GM19455 (cell line): ENCODE results near the gene SPNS3.

Source experiments
- ATAC-seq: cut with Tn5 transposase; IDR thresholded peaks from one replicate; pipeline ENCODE4 v1.9.1; 2021; ENCODE audit not compliant: unreplicated experiment

Gene SPNS3

DNA sequence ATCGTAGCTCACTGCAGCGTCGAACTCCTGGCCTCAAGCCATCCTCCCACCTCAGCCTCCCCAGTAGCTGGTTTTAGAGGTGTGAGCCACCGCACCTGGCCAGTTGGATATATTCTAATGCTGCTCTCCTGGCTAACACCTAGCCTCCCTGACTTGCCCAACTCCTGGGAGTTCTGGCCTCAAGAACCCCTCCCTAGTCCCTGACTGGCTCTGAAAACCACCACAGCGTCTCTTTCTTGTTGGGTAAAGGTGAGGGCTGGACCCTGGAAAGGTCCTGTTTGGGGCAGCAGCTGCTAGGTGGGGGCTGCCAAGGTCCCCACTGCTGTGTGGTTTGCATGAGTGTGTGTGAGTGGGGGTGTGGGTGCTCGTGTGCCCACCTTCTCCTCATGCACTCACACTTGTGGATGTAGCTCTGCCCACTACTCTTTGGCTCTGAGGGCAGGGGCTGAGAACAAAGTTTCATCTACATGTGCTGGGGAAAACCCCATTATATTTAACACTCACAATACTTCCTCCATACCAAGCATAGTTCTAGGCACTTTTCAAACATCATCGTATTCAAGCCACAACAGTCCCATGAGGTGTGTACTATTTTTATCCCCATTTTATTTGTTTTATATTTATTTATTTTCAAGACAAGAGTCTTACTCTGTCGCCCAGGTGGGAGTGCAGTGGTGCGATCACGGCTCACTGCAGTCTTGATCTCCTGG, 7.1 kb upstream of the SPNS3 start:
- ATAC-seq: no peak

DNA sequence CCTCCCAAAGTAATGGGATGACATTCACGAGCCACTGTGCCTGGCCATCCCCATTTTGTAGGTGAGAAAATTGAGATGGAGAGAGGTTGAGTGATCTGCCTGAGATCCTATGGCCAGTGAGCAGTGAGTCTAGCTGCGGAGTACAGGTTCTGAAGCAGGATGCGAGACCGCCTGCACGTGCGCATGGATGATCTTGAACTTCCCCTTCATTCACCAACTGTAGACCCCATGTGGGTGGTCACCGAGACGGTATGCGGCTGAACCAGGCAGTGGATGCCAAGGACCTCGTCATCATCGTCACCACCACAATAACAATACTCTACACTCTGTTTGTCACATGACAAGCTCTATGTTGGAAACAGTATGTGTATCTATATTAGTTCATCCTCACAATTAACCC, 6.2 kb upstream of the SPNS3 start:
- ATAC-seq: no peak

GRCh38 chr17:4436381-4436780, 2.6 kb downstream of the SPNS3 start:
- ATAC-seq: no peak

DNA sequence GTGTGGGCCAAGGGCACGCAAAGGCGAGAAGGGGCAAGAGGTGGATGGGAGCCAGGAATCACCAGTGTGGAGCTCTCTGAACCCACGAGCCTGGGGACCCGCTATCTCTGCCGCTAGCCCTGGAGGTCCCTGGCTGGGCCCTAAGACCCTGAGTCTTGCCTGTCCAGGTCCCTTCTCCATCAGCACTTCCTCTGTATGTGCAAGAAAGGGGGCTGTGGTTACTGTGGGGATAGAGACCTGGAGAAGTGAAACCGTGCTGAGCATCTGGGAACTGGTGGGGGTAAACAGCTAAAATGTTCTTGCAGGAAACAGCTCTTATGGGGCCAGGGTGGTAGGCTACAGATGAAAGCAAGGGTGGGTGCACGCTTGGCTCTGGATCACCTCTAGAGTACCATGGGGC, 3.1 kb downstream of the SPNS3 start:
- ATAC-seq: no peak

DNA sequence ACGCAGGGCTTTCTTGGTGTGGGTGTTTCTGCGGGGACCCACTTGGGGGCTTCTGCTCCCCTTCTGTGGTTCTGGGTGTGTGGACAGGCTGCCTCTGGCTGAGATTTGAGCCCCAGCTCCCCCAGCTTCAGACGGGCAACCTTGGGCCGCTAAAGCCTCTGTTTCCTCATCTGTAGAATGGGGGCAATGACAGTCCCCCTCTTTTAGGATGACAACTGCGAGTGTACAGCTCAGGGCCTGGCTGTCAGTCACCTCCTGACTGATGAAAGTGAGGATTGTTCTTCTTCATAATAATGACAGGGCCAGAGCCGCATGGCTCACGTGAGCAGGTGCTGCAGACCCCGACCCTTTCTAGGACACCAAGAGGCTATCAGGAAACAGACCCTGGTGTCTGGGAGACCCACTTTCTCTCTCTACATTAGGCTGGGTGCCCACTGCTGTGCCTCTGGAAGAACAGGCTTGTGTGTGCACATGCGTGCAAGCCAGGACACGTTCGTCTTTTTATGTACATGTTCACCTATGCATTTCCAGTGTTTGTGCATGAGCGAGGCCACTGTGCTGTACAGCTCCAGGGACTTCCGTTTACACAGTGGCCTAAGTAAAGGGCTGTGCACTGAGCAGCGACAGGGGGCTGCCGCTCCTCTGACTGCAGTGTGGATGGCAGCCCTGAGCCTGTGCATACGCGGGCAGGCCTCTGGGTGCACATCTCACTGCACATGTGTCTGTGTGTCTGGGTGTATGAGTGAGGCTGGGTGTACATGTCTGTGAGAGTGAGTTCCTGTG, 4.6 kb downstream of the SPNS3 start:
- ATAC-seq: no peak

- ATAC-seq: no peak
Measured at GRCh38 chr17:4440021-4440420, 6.3 kb downstream of the SPNS3 start.

- ATAC-seq: no peak
Measured at GRCh38 chr17:4440690-4441686, 7.2 kb downstream of the SPNS3 start.

- no peak for ATAC-seq
Measured at GRCh38 chr17:4442582-4442981, 8.8 kb downstream of the SPNS3 start.

DNA sequence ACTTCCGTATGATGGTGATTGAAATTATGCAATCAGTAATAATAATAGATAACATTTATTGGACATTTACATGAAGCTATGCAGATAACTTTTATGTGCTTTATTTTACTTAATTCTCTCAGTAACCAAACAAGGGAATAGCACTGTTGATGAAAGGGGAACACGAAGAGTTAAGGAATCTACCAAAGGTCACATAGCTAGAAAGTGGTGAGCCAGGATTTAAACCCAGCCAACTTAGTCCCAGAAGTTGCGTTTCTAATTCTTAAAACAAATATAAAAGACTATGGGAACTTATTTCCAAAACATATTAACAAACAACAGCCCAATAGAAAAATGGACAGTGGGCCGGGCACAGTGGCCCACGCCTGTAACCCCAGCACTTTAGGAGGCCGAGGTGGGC, 9.7 kb downstream of the SPNS3 start:
- ATAC-seq: no peak

- no peak for ATAC-seq
Measured at GRCh38 chr17:4444782-4445473, 11.2 kb downstream of the SPNS3 start.

DNA sequence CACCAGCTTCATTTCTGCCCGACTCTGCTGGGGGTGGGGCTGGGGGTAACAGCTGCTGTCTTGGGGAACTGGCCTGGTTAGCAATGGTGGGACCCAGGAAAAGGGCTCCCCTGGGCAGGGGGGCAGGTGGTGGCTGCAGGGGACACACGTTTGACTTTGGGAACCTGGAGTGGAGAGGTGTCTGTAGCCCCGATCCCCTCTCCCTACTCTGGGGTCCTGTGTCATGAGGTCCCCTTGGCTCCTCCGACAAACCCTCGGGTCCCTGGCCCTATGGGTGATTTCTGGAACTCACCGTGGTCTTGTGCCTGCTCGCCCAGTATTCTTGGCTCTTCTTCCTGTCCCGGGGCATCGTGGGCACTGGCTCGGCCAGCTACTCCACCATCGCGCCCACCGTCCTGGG, 12.0 kb downstream of the SPNS3 start:
- ATAC-seq: no peak

- ATAC-seq: no peak
Measured at GRCh38 chr17:4446326-4447071, 12.8 kb downstream of the SPNS3 start.

GRCh38 chr17:4448197-4448980, 14.6 kb downstream of the SPNS3 start:
- no peak for ATAC-seq

- ATAC-seq: no peak
Measured at GRCh38 chr17:4449736-4450135, 16.0 kb downstream of the SPNS3 start.

GRCh38 chr17:4450710-4451316, 17.1 kb downstream of the SPNS3 start:
- ATAC-seq: no peak

DNA sequence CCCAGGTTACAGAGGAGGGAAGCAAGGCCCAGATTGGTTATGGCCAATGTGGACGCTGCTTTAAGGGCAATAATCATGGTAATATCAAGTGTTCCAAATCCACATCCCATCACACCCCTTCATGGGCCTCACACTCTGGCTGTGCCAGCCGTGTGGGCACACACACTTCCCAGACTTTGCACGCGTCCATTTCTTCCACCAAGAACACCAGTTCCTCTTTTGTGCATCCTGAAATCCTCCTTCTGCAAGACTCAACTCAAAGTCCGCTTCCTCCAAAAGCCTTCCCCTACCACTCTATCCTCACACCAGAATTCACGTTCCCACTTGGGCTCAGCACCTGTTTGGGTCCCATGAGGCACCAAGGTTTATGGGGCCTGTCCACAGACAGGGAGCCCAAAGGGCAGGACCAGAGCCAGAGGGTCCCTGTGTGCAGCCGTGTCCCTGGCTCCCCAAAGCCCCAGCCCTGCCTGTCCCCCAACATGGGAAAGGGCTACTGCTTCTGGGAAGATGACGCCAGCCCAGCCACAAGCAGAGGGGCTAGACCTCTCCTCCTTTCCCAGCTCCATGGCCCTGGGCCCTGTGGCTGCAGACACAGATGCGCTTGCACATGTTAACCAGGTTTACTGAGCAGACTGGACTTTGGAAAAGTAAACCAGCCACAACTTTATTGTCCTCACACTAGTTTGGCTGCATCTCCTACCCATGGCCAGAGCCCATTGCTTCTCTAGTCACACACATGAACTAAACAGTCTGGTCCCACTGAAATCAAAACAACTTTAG, 20.3 kb downstream of the SPNS3 start:
- ATAC-seq: no peak

DNA sequence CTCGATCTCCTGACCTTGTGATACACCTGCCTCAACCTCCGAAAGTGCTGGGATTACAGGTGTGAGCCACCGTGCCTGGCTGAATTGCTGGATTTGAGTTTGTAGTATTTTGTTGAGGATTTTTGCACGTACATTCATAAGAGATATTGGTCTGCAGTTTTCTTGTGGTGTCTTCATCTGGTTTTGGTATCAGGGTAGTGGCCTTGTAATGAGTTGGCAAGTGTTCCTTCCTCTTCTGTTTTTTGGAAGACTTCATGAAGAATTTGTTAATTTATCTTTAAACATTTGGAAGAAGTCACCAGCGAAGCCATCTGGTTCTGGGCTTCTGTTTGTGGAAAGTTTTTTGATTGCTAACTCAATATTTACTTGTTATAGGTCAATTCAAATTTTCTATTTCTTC, 26.9 kb downstream of the SPNS3 start:
- no peak for ATAC-seq

- ATAC-seq: no peak
Measured at GRCh38 chr17:4463818-4464476, 30.2 kb downstream of the SPNS3 start.
